SU-DHL-6 (cell line): Measurements from ENCODE around the gene OR2V1.

Experiments used
- EZH2phosphoT487 ChIP-seq: fragments of 200-600 bp; sonication (generic), shearing (Covaris generic); conservative IDR thresholded peaks from 2 replicates; pipeline ENCODE4 v1.6.1; 2018; ENCODE audit warnings: mild to moderate bottlenecking, antibody characterized with exemption, low read length, moderate library complexity, mixed read lengths
- TF ChIP-seq, protein P1 (sequence below): fragments of 200-600 bp; sonication (generic); IDR thresholded peaks from one replicate; pipeline ENCODE4 v1.5.1; 2017; ENCODE audit warnings: antibody characterized with exemption, mild to moderate bottlenecking, low read length, moderate library complexity; ENCODE audit not compliant: insufficient read depth, poor library complexity, severe bottlenecking

DNA sequence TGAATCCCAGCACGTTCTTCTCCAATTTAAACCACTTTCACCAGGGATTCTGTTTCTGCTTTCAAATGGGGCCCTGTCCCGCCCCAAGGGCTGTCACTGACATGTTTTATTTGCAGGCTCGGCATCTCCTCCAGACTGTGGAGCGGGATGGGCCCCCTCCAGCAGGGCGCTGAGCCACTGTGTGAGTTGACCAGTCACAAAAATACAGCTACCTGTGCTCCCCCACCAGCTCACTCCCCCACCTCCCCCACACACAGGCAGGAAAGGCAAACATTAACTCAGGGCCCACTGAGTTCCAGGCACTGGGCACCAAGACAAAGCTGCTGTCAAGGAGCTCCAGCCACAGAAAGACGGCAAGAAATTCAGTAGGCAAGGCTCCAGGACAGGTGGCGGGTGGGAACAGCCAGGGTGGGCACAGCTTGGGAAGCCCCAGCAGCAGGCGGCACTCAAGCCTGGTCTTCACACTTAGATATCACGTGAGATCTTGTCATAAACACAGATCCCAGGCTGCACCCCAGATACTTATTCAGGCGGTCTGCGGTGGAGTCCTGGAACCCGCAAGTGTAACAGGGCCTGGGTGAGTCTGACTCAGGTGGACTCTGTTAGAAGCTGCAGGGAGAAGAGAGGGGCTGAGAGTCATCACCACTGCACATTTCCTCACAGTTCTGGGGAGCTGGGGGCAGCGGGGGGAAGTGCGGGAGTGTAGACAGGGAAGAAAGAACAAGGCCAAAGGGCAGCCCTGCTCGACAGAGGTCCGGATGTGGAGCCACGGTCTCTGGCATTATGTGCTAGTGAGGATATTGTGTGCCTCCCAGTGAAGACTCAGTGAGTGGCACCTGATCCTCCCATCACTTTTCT lies 44.7 kb downstream of the OR2V1 start:
- TF ChIP-seq, protein P1, sequence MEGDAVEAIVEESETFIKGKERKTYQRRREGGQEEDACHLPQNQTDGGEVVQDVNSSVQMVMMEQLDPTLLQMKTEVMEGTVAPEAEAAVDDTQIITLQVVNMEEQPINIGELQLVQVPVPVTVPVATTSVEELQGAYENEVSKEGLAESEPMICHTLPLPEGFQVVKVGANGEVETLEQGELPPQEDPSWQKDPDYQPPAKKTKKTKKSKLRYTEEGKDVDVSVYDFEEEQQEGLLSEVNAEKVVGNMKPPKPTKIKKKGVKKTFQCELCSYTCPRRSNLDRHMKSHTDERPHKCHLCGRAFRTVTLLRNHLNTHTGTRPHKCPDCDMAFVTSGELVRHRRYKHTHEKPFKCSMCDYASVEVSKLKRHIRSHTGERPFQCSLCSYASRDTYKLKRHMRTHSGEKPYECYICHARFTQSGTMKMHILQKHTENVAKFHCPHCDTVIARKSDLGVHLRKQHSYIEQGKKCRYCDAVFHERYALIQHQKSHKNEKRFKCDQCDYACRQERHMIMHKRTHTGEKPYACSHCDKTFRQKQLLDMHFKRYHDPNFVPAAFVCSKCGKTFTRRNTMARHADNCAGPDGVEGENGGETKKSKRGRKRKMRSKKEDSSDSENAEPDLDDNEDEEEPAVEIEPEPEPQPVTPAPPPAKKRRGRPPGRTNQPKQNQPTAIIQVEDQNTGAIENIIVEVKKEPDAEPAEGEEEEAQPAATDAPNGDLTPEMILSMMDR, result no peak
- no peak for TF ChIP-seq EZH2phosphoT487
